Activated CD4-positive, alpha-beta T cell treated with anti-CD3 and anti-CD28 coated beads, Interleukin-2, amount 10 ng/mL, durations not matched to agents 24 days and 14 days (primary cell): ENCODE measurements around the gene SAMD3. TPM values are rescaled to one million over a fixed set of nuclear protein-coding genes. Genes with fewer than 3 reads are reported as not detected.

ENCODE experiments used
- total RNA-seq: library from RNA; stranded (reverse); gene quantifications from 2 replicates; pipeline ENCODE4 v1.2.3, GENCODE V29; 2022

SAMD3 gene
- total RNA-seq, 1 donor from 2014 or later: 2.5 TPM

Other genes with a start within 250 kb of the SAMD3 start
- 5.4 and 8.1 TPM in 2 replicates for gene L3MBTL3, start 204.4 kb downstream of the SAMD3 start, total RNA-seq
- 1.3 and 1.6 TPM in 2 replicates for gene TMEM200A, start 143.1 kb upstream of the SAMD3 start, total RNA-seq